Endothelial cell of umbilical vein (primary cell): ENCODE results near the gene HAUS7. TPM values are rescaled to one million over a fixed set of nuclear protein-coding genes. Genes with fewer than 3 reads are reported as not detected.

Experiments
- BruUV-seq: library from RNA; stranded (reverse); fragments of 400-500 nt; replicated peaks from 2 replicates; lab custom pipeline; 2021; lab: Mats Ljungman, UMichigan
- CTCF ChIA-PET: fragments of 300-600, 350-600 bp; sonication (Branson Sonifier 250); formaldehyde crosslinking; loops from one replicate; lab custom pipeline; 2021; ENCODE audit warnings: antibody characterized with exemption, inconsistent platforms; lab: Charles Lee
- POLR2A ChIA-PET: fragments of 300-600, 350-600 bp; sonication (Branson Sonifier 250); formaldehyde crosslinking; loops from one replicate; lab custom pipeline; 2021; ENCODE audit warnings: antibody characterized with exemption, inconsistent platforms; lab: Charles Lee
- DNase-seq: peaks from one replicate; pipeline ENCODE4 v3.0.0-alpha.2; 2011; ENCODE audit warnings: low read depth, low spot score
- FAIRE-seq: peaks from 2 replicates; lab custom pipeline; 2011; peaks lifted over from hg19 to GRCh38; lab: Jason Lieb, UNC
- H2AFZ ChIP-seq: 2 replicates; pipeline ENCODE4 v1.6.0; 2012; ENCODE audit warnings: low read depth, low read length, control low read depth, inconsistent platforms
- H3K27ac ChIP-seq: 2 replicates; pipeline ENCODE4 v1.5.1; 2011; ENCODE audit warnings: low read depth, mild to moderate bottlenecking, control low read depth, low read length, moderate library complexity; ENCODE audit not compliant: insufficient read depth
- H3K27me3 ChIP-seq, 2 experiments: 2 replicates each; pipeline versions ENCODE4 v1.6.0 to v1.6.1; 2011; ENCODE audit warnings: low read length in 2 of 2, mixed read lengths in 1 of 2; ENCODE audit not compliant: control insufficient read depth in 2 of 2, insufficient read depth in 2 of 2
- H3K36me3 ChIP-seq, 2 experiments: 2 replicates in 1 of 2; 3 replicates in 1 of 2; pipeline ENCODE4 v1.5.1; 2011; ENCODE audit warnings: low read length in 2 of 2, mild to moderate bottlenecking in 1 of 2, moderate library complexity in 1 of 2; ENCODE audit not compliant: control insufficient read depth in 2 of 2, insufficient read depth in 2 of 2; ENCODE audit errors: extremely low read depth in 1 of 2
- H3K4me1 ChIP-seq: 3 replicates; pipeline ENCODE4 v1.5.1; 2011; ENCODE audit warnings: mild to moderate bottlenecking, low read length; ENCODE audit not compliant: control insufficient read depth, insufficient read depth; ENCODE audit errors: extremely low read depth
- H3K4me2 ChIP-seq: 2 replicates; pipeline ENCODE4 v1.6.1; 2011; ENCODE audit warnings: low read length, control low read depth, mixed read lengths; ENCODE audit not compliant: insufficient read depth
- H3K4me3 ChIP-seq, 3 experiments: fragments of 200-600 bp in 1 of 3; sonication (generic), shearing (Covaris generic) in 1 of 3; replicated peaks in 1 of 3; 2 replicates each; pipeline ENCODE4 v1.5.1; 2011 to 2016; ENCODE audit warnings: control low read depth in 3 of 3, low read length in 3 of 3, mild to moderate bottlenecking in 2 of 3, inconsistent platforms in 1 of 3, low read depth in 1 of 3, moderate library complexity in 1 of 3; ENCODE audit not compliant: insufficient read depth in 1 of 3
- H3K79me2 ChIP-seq: 2 replicates; pipeline ENCODE4 v1.6.0; 2012; ENCODE audit warnings: low read length, inconsistent platforms; ENCODE audit not compliant: control insufficient read depth, insufficient read depth
- H3K9ac ChIP-seq: replicated peaks from 2 replicates; pipeline ENCODE3; 2011; ENCODE audit warnings: low read length, control low read depth; ENCODE audit not compliant: insufficient read depth; ENCODE audit errors: extremely low read depth
- H3K9me1 ChIP-seq: replicated peaks from 3 replicates; pipeline ENCODE4 v1.6.0; 2011; ENCODE audit warnings: mild to moderate bottlenecking, low read length; ENCODE audit not compliant: control insufficient read depth, insufficient read depth; ENCODE audit errors: extremely low read depth
- H3K9me3 ChIP-seq: replicated peaks from 2 replicates; pipeline ENCODE4 v1.5.1; 2012; ENCODE audit warnings: low read length, inconsistent platforms; ENCODE audit not compliant: control insufficient read depth, insufficient read depth
- H4K20me1 ChIP-seq: replicated peaks from 2 replicates; pipeline ENCODE3; 2011; ENCODE audit warnings: mild to moderate bottlenecking, low read length; ENCODE audit not compliant: control insufficient read depth, insufficient read depth; ENCODE audit errors: extremely low read depth
- EZH2 ChIP-seq: IDR thresholded peaks from 2 replicates; pipeline ENCODE4 v1.6.1; 2012; ENCODE audit warnings: borderline replicate concordance, low read depth, mild to moderate bottlenecking, moderate library complexity, low read length, inconsistent platforms; ENCODE audit not compliant: severe bottlenecking
- FOS ChIP-seq: IDR thresholded peaks from 2 replicates; pipeline ENCODE4 v1.6.1; 2011; ENCODE audit warnings: mild to moderate bottlenecking, low read length, moderate library complexity, borderline replicate concordance; ENCODE audit not compliant: insufficient read depth
- GATA2 ChIP-seq: IDR thresholded peaks from 2 replicates; pipeline ENCODE4 v1.7.0; 2011; ENCODE audit warnings: low read depth, mild to moderate bottlenecking, moderate library complexity, mixed read lengths, low read length; ENCODE audit not compliant: insufficient read length, insufficient read depth
- JUN ChIP-seq: IDR thresholded peaks from 2 replicates; pipeline ENCODE4 v1.6.1; 2011; ENCODE audit warnings: borderline replicate concordance, low read depth; ENCODE audit not compliant: insufficient read length, insufficient read depth
- MYC ChIP-seq: IDR thresholded peaks from one replicate; pipeline ENCODE4 v1.6.1; 2011; ENCODE audit warnings: mild to moderate bottlenecking, low read depth, low read length
- POLR2A ChIP-seq: IDR thresholded peaks from 2 replicates; pipeline ENCODE4 v1.6.1; 2012; ENCODE audit warnings: low read depth, mild to moderate bottlenecking, control low read depth, low read length
- POLR2AphosphoS5 ChIP-seq: IDR thresholded peaks from 2 replicates; pipeline ENCODE4 v1.6.1; 2012; ENCODE audit warnings: low read depth, mild to moderate bottlenecking, control low read depth, low read length, moderate library complexity; ENCODE audit not compliant: insufficient read depth
- dilution Hi-C: fragments of 300-500 bp; cut with MboI; formaldehyde crosslinking; loops from one replicate; pipeline ENCODE4 v1.15.0; 2019; ENCODE audit warnings: low sequenced_read_pairs; ENCODE audit not compliant: extremely low pct_ligation_motif_present
- intact Hi-C: fragments of 100-400 bp; cut with micrococcal nuclease; formaldehyde crosslinking; loops from one replicate; pipeline ENCODE4 v1.10.0; 2022
- polyA plus RNA-seq, 4 experiments: library from polyadenylated mRNA; depleted of rRNA in 3 of 4; stranded (reverse) in 3 of 4; unstranded in 1 of 4; fragments of >200 nt; gene quantifications; 2 replicates each; pipeline versions ENCODE4 v1.2.1 to v1.2.3, GENCODE V29; 2011 to 2012; ENCODE audit warnings: missing spikeins in 1 of 4
- total RNA-seq: library from RNA; stranded (reverse); gene quantifications from 2 replicates; pipeline ENCODE4 v1.2.3, GENCODE V29; 2021
- TF ChIP-seq, protein P1 (sequence below), 2 donors: IDR thresholded peaks; 1 replicate in 1 of 2; 2 replicates in 1 of 2; pipeline ENCODE4 v1.5.1; 2011; ENCODE audit warnings: low read length in 2 of 2, mild to moderate bottlenecking in 2 of 2, moderate library complexity in 2 of 2, control low read depth in 1 of 2, inconsistent platforms in 1 of 2, low read depth in 1 of 2; ENCODE audit not compliant: insufficient read depth in 1 of 2; ENCODE audit errors: extremely low read depth in 1 of 2
- TF ChIP-seq, protein P2 (sequence below): IDR thresholded peaks from 2 replicates; pipeline ENCODE4 v1.6.1; 2011; ENCODE audit not compliant: insufficient read depth, insufficient read length

The HAUS7 gene
- total and polyA plus RNA-seq, 2 donors (not counting 3 experiments of a cell fraction or from before 2014, with no cell fraction given): 31.0 to 46.4 TPM

DNA sequence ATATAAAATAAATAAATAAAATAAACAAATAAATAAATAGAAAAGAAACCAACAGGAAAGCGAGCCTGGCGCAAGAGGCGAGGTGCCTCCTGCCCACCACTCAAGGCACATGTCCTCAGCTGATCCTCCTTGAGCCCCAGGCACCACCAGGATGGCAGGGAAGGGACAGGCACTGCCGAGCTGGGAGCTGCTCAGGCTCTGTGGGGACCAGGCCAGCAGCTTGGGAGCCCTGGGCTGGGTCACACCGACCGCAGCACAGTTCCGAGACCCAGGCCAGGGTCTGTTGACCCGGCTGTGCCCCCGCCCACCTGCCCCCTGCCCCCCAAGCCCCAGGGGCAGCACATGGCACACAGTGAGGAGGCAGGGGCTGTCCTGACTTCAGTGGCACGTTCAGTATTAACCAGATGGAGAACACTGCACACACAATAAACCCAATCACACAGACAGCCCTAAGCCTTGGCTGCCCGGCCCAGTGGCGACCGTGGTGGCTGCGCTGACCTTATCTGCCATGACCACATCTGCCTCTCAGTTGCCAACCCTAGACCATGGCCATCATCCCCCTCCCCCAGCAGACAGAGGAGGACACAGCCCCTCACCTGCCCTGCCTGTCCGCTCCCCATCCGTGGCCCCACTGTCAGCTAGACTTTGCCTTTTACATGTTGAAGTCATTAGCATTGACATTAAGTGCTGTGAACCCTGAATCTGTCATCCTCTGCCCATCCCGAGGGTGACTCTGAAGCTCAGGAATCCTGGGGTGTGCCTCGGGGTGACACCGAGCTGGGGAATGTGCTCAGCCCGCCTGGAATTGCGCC lies 21.6 kb downstream of the HAUS7 start:
- no peaks in the 10 kb centered on the region for H3K4me1 ChIP-seq
- no peaks in the 10 kb centered on the region for H3K27me3 ChIP-seq
- H3K36me3 ChIP-seq: no peaks in the 10 kb centered on the region
- H4K20me1 ChIP-seq: no peaks in the 10 kb centered on the region
- H2AFZ ChIP-seq: no peak overlapping the region
- dilution Hi-C loops: no loop called here
- no peak overlapping the region for H3K27ac ChIP-seq
- H3K9ac ChIP-seq: no peak overlapping the region
- DNase-seq (no peak), FAIRE-seq (no peak)
- POLR2A ChIA-PET: no interaction called here
- no peak overlapping the region for H3K4me2 ChIP-seq
- H3K9me1 ChIP-seq: no peaks in the 10 kb centered on the region
- TF ChIP-seq, protein P1, sequence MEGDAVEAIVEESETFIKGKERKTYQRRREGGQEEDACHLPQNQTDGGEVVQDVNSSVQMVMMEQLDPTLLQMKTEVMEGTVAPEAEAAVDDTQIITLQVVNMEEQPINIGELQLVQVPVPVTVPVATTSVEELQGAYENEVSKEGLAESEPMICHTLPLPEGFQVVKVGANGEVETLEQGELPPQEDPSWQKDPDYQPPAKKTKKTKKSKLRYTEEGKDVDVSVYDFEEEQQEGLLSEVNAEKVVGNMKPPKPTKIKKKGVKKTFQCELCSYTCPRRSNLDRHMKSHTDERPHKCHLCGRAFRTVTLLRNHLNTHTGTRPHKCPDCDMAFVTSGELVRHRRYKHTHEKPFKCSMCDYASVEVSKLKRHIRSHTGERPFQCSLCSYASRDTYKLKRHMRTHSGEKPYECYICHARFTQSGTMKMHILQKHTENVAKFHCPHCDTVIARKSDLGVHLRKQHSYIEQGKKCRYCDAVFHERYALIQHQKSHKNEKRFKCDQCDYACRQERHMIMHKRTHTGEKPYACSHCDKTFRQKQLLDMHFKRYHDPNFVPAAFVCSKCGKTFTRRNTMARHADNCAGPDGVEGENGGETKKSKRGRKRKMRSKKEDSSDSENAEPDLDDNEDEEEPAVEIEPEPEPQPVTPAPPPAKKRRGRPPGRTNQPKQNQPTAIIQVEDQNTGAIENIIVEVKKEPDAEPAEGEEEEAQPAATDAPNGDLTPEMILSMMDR (IDR thresholded peaks at IDR 0.05; ENCODE audit: extremely low read depth in 1 of 2, insufficient read depth in 1 of 2, low read depth in 1 of 2, low read length in 2 of 2): no peak
- TF ChIP-seq EZH2 (no peak), MYC (no peak), FOS (no peak), GATA2 (no peak), POLR2A (no peak), POLR2AphosphoS5 (no peak), JUN (no peak)
- TF ChIP-seq, protein P2, sequence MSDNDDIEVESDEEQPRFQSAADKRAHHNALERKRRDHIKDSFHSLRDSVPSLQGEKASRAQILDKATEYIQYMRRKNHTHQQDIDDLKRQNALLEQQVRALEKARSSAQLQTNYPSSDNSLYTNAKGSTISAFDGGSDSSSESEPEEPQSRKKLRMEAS: no peak
- intact Hi-C loops: no loop called here
- no peak overlapping the region for H3K4me3 ChIP-seq
- BruUV-seq: no TSS peak
- no peaks in the 10 kb centered on the region for H3K9me3 ChIP-seq
- CTCF ChIA-PET: no interaction called here
- H3K79me2 ChIP-seq: no peaks in the 10 kb centered on the region
